Liver (tissue), 3 donors: ENCODE results near the gene TOR4A.

Experiments used
- CTCF ChIP-seq: fragments of 150-350 bp; IDR thresholded peaks from 2 replicates; pipeline ENCODE4 v1.5.1; 2017; ENCODE audit warnings: improper control_type of control experiment, low read depth, low read length; ENCODE audit not compliant: missing input control
- RAD21 ChIP-seq, 2 donors: IDR thresholded peaks; 2 replicates each; pipeline ENCODE4 v1.6.1; 2016; ENCODE audit warnings: antibody characterized with exemption in 2 of 2, mild to moderate bottlenecking in 2 of 2
- REST ChIP-seq: IDR thresholded peaks from 2 replicates; pipeline ENCODE4 v1.6.1; 2016; ENCODE audit warnings: antibody characterized with exemption, mild to moderate bottlenecking
- TAF1 ChIP-seq: conservative IDR thresholded peaks from 2 replicates; pipeline ENCODE4 v1.6.1; 2016; ENCODE audit warnings: antibody characterized with exemption, mild to moderate bottlenecking
- YY1 ChIP-seq: IDR thresholded peaks from 2 replicates; pipeline ENCODE4 v1.6.1; 2016; ENCODE audit warnings: antibody characterized with exemption, mild to moderate bottlenecking
- ZBTB33 ChIP-seq: IDR thresholded peaks from 2 replicates; pipeline ENCODE4 v1.6.1; 2016; ENCODE audit warnings: antibody characterized with exemption
- donor health status: healthy.
- donor health status: healthy.

GRCh38 chr9:137278721-137279711, 1.5 kb downstream of the TOR4A start:
- TF ChIP-seq TAF1 (no peak), REST (no peak), YY1 (no peak), ZBTB33 (no peak), CTCF (no peak), RAD21 (IDR thresholded peaks at IDR 0.05) (no peak)
